Sigmoid colon (tissue), 4 donors: ENCODE measurements around the gene CNTN5.

Source experiments
- POLR2AphosphoS5 ChIP-seq, 4 donors: sonication (generic); formaldehyde crosslinking; IDR thresholded peaks; one replicate each; pipeline ENCODE4 v1.6.1; 2017; ENCODE audit warnings: antibody characterized with exemption in 4 of 4
- TF ChIP-seq, protein P1 (sequence below), 4 experiments: fragments of 450-650 bp in 3 of 4; fragments of 200-600 bp in 1 of 4; IDR thresholded peaks; one replicate each; pipeline ENCODE4 v1.5.1; 2016 to 2019; ENCODE audit warnings: antibody characterized with exemption in 4 of 4, mild to moderate bottlenecking in 3 of 4, moderate library complexity in 2 of 4

DNA sequence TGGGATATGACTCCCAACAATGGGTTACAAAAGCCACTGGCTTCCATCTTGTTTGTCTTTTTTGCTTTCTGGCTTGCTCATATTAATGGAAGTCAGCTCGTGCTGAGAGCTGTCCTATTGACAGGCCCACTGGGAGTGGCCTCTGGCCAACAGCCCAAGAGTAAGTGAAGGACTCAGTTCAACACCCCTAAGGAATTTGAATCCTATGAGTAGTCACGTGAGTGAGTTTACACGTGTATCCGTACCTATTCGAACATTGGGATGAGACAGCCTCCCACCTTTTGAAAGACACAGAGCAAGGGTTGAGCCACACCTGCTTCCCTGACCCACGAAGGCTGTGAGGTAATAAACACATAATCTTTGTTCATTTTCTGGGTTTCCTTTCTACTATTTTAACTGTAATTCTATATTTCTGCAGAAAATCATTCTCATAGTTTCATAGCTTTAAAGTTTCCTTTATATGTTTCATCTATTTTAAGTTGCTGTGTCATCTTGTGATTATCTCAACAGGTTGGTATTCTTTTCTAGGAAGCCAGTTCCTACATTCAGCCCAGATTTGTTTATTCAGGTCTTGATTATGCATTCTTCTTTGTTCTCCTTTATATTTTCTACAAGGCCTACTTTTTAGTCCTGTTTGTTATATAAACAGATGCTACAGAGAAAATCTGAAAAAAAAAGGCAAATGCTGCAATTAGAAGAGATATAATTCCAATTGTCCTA, 802.3 kb downstream of the CNTN5 start:
- no peak for TF ChIP-seq POLR2AphosphoS5 (IDR thresholded peaks at IDR 0.05)
- TF ChIP-seq, protein P1, sequence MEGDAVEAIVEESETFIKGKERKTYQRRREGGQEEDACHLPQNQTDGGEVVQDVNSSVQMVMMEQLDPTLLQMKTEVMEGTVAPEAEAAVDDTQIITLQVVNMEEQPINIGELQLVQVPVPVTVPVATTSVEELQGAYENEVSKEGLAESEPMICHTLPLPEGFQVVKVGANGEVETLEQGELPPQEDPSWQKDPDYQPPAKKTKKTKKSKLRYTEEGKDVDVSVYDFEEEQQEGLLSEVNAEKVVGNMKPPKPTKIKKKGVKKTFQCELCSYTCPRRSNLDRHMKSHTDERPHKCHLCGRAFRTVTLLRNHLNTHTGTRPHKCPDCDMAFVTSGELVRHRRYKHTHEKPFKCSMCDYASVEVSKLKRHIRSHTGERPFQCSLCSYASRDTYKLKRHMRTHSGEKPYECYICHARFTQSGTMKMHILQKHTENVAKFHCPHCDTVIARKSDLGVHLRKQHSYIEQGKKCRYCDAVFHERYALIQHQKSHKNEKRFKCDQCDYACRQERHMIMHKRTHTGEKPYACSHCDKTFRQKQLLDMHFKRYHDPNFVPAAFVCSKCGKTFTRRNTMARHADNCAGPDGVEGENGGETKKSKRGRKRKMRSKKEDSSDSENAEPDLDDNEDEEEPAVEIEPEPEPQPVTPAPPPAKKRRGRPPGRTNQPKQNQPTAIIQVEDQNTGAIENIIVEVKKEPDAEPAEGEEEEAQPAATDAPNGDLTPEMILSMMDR (IDR thresholded peaks at IDR 0.05): no peak
